Liver (tissue), 3 donors: ENCODE measurements around the gene NANOG.
"Not testable (repeated sequence)": the region's sequence is repeated elsewhere in the genome, so short reads cannot be mapped to it uniquely, and the experiment has no call there.

ENCODE experiments used
- CTCF ChIP-seq: fragments of 150-350 bp; IDR thresholded peaks from 2 replicates; pipeline ENCODE4 v1.5.1; 2017; ENCODE audit warnings: improper control_type of control experiment, low read depth, low read length; ENCODE audit not compliant: missing input control
- EGR1 ChIP-seq, 2 donors: IDR thresholded peaks; 2 replicates each; pipeline ENCODE4 v1.6.1; 2016 to 2018; ENCODE audit warnings: antibody characterized with exemption in 2 of 2, low read depth in 2 of 2
- NR2F2 ChIP-seq: IDR thresholded peaks from 2 replicates; pipeline ENCODE4 v1.6.1; 2016; ENCODE audit warnings: antibody characterized with exemption
- RAD21 ChIP-seq, 2 donors: IDR thresholded peaks; 2 replicates each; pipeline ENCODE4 v1.6.1; 2016; ENCODE audit warnings: antibody characterized with exemption in 2 of 2, mild to moderate bottlenecking in 2 of 2
- REST ChIP-seq: IDR thresholded peaks from 2 replicates; pipeline ENCODE4 v1.6.1; 2016; ENCODE audit warnings: antibody characterized with exemption, mild to moderate bottlenecking
- YY1 ChIP-seq: IDR thresholded peaks from 2 replicates; pipeline ENCODE4 v1.6.1; 2016; ENCODE audit warnings: antibody characterized with exemption, mild to moderate bottlenecking
- ZBTB33 ChIP-seq: IDR thresholded peaks from 2 replicates; pipeline ENCODE4 v1.6.1; 2016; ENCODE audit warnings: antibody characterized with exemption
- donor health status: healthy.
- donor health status: healthy.

GRCh38 chr12:7829737-7830136 is 40.5 kb downstream of the NANOG start:
- not testable (repeated sequence) for TF ChIP-seq CTCF; EGR1 (IDR thresholded peaks at IDR 0.05; ENCODE audit: low read depth in 2 of 2); REST; RAD21 (IDR thresholded peaks at IDR 0.05); NR2F2; YY1; ZBTB33
